Activated effector memory CD4-positive, alpha-beta T cell treated with anti-CD3 and anti-CD28 coated beads, Interleukin-2, amount 50 U/mL, for 16 hours (primary cell): Measurements from ENCODE around the gene ARPC5L.

Experiments
- DNase-seq: peaks from one replicate; pipeline ENCODE4 v3.0.0-alpha.2; 2020

The ARPC5L gene

DNA sequence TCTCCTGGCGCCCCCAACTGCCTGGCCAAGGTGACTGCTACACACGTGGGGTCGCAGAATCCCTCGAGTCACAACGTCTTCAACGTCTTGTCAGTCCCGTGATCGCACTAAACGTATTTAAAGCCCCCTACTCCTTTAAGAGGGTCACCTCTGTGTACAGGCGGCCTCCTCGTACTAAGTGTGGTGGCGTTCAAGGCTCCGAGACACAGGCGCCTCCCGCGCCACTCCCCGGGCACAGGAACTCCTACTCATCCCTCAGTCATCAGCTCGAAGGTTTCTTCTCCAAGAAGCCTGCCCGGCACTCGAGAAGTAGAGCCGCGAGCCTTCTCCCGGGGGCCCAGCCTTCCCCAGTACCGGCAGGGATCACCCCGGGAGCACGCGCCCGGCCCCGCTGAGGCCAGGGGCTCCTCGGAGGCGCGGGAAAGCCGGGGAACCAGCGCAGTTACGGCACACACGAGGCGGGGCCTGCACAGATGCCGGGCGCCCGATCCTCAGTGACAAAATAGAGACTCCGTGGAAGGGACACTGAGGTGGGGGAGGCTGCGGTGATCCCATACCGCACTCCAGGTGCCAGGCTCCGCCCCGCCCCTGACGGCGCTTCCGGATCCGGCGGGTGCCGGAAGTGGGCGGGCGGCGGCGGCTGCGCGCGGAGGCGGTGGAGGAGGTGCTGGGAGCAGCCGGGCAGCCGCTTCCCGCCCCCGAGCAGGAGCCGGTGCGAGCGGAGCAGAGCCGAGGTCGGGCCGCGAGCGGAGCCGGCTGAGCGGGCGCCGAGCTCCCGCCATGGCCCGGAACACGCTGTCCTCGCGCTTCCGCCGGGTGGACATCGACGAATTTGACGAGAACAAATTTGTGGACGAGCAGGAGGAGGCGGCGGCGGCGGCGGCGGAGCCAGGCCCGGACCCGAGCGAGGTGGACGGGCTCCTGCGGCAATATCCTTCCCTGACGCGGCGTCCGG is 6.9 kb downstream of the ARPC5L start:
- DNase-seq = peak; percentile 98

DNA sequence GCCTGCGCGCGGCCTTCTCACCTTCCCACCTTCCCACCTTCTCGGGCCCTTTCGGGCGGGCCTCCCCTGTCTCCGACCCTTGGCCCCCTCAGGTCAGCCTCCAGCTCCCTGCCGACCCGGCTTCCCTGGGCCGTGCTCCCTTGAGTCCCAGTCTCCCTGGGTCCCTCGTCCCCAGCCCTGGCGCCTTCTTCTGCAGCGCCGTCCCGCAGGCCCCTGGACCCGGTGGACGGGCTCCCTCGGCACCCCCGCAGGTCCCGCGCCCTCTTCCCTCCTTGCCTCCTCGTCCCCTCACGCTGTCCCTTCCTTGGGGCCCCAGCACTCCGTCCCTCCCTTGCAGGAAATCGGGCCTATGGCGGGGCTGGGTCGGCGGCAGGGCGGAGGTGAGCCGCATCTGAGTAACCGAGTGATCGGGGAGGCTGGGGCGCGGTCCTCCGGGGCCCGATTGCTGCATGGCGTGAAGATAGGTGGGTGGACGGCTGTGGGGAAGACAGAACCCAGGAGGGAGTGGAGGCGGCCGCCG is 7.6 kb downstream of the ARPC5L start:
- DNase-seq = peak; percentile 85

DNA sequence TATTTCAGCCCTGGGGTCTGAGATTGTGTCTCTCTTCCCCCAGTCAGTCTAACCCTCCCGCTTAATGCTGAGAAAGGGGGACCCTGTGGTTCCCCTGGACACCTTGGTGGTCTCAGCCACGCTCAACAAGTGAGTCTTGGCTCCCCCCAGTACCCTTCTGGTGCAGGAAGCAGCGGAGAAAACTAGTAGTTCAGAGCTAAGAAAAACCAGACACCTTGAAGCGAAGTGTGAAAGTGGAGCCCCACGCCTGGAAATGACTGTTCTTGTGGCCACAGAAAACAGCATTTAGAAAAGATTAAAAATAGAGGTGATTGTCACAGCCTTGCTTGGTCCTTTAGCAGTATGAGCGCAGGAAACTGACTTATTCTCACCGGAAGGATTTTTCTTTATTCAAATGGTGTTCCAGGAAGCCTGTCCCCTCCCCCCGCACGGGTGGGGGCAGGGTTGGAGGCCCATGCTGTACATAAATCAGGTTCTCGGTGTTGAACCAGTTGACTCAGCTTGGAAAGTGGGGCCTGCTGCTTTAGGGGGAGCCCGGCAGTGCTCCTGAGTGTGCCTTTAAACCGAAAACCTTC is 8.1 kb downstream of the ARPC5L start:
- peak; percentile 94 for DNase-seq

DNA sequence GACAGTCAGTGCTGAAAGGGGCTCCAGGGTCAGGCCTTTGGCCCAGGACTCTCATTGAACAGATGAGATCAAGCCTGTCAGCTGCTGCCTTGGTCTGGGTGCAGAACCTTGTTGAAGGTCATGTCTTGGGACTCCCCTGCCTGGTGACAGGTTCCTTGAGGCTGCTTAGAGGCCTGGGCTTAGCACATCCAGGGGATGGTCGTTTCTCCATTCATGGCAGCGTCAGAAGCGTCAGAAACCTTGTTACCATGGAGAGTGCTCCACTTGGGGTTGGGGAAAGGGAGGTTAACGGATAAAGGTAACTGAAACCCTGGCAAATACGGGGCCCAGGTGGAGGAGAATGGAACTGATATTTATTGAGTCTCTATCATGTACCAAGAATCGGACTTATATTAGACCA is 8.8 kb downstream of the ARPC5L start:
- DNase-seq = no peak

DNA sequence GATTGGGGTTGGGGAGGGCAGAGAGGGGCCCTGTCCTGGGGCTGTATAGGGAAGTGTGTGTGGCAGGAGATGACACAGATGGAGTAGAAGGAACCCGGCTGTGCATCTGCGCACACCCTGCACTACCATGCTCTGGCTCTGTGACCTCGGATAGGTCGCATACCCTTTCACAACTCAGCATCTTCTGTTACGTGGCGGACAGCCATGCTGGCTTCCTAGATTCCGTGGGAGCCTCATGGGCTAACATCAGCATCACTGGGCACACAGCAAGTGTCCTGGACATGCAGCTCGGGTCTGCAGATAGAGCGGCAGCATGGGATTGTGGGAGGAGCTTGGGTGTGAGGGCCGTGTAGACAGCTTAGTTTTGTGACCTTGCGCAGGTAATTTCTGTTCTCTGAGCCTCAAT is 9.2 kb downstream of the ARPC5L start:
- no peak for DNase-seq

DNA sequence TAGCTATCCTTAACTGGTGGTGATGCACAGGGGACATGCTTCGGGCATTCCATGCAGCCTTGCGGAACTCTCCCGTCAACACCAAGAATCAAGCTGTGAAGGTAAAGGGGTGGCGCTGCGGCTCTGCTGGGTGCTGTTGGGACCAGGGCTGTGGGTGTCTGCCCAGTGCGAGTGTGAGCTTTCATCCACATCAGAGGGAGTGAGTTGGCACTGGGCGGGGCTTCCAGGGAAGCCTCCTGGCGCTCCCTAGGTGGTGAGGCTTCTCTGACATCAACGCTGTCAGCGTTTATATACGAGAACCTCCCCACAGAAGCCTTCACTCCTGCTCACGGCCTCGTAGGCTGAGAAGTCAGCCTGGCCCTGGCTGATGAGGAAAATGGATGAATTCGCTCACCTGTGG is 11.7 kb downstream of the ARPC5L start:
- DNase-seq = no peak

DNA sequence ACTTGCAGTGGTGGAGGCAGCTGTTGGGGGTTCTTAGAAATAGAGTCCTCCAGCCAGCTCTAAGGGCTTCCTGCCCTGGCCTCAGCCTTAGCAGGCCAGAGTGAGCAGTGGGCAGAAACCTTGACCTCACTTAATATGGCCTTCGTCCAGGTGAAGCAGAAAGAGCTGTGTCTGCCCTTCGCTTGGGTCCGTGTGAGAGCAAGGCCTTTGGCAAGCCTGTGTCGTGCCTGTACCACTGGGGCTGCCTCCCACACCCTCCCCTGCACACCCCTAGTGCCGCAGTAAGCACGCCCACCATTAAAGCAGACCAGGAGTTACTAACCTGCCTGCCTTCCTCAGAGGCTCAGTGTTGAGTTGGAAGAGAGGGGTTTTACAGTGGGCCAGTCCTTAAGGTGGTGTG is 13.6 kb downstream of the ARPC5L start:
- no peak for DNase-seq

DNA sequence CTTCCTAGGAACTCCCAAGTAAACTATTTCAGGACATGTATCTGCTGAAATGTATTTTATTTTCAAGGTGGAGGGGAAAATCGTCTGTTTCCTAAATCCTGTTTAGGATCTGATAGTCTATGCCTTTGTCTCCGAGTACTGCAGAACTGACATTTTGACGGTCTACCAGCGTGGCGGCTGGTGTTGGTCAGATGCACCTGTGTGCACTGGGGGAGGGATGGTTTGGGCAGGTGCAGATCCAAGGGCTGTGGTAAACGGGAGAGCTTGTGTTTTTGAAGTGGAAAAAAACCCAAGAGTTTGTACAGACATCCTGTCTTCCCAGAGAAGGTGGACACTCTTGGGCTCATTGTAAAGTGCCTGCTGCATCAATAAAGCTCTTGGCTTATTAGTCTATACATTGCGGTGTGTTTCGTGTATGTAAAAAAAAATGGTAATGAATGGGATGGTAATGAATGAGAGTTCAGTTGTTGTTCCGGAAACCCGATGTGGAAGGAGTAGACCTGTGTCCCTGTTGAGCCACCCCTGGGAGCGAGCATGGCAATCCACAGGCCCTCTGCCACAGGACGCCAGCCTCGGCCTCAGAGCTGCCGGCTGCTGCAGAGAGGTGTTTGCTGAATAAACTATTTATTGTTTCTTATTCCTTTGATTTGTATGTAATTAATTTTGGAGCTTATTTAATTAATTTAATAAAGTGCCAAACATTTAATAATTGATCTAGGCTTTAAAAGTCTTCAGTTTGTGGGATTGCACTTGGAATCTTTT is 15.3 kb downstream of the ARPC5L start:
- DNase-seq = no peak

DNA sequence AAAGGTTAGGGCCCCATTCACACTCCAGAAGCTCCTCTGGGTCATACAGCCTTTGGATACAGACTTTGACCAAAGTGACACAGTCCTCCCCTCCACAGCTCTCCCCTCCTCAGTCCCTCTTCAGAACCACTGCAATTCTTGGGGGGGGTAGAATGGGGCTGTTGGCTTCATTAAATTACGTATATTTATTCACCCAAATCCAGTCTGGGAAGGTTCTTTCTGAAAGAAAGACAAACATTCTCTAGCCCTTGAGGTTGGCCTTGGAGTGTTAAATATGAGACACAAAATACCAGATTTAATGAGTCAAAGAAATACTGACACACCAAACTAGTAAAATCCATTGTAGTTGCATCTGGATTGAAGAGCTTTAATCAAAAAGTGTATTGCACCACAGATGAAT is 16.1 kb downstream of the ARPC5L start:
- DNase-seq = no peak

DNA sequence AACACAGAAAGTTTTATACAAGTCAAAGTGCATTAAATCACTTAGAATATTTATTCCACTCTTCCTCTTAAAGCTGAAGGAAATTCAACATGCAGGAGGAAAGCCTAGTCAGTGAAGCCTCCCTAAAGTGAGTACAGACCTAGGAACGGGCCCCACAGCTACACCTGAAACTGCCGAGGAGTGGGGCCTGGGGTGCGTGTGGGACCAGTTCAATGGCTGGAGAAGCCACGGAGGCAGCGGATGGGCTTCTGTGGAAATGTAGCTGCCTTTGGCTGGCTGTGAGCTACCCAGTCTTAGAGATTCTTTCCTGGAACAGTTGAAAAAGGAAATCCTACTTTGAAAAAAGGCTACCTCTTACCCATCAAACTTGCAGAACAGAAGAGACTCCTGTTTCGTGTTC is 16.6 kb downstream of the ARPC5L start:
- DNase-seq = no peak

DNA sequence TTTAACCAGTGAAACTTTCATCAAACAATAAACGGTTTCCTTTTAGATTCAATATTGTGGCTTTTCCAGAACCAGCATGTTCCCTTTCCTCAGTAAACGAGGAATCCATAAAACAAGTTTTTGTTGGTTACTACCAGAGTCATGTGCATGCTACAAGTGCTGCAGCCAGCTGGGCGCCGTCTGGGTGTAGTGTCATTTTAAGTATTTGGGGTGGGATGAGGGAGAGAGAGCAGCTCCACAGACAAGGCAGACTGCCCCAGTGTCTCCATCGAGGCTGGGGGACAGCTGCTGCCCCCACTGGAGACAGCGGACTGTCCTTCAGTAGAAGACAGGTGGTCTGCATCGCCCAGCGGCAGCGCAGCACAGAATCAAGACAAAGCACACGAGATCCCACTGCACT is 17.3 kb downstream of the ARPC5L start:
- DNase-seq = no peak

DNA sequence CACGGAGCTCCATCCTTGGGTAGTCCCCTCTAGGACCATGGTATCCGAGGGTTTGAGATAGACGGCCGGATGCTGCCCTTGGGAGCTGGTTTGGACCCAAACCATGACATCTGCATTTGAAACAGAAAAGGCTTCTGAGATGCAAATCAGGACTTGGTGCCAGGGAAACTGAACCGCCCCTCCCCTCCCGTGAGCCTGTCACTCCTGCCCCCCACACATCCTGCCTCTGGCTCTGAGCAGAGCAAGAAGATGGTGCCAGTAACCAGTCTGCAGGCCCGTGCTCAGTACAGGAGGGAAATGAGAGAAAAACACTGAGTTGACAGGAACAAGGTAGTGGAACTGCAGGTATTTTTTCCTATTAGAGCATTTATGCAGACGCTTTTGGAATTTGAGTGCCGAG is 18.6 kb downstream of the ARPC5L start:
- DNase-seq = no peak

DNA sequence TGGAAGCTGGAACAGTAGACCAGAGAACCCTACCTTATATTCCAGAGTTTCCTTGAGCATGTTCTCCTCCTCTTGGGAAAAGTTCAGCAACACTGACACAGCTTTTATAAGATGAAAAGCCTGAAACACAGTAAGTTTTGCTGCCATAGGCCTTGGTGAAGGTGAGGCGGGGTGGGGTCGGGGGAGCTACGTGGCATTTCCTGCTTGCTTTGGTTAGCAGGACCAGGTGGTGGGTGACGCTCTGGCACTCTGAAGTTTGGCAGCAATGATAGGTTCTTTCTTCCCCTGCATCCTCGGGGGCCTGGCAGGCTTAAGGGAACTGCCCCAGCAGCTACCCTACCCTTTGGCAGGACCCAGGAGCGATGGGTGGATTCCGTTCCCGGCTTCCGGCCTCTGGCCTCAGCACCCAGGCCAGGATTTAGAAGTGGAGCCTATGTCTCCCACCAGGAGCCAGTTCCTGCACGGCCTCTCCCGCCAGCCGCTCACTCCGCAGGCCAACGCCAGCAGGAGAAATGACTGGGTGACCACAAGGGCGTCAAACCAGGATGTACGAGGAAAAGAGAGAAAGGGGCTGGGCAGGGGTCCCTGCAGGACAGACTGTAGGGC is 19.3 kb downstream of the ARPC5L start:
- no peak for DNase-seq

DNA sequence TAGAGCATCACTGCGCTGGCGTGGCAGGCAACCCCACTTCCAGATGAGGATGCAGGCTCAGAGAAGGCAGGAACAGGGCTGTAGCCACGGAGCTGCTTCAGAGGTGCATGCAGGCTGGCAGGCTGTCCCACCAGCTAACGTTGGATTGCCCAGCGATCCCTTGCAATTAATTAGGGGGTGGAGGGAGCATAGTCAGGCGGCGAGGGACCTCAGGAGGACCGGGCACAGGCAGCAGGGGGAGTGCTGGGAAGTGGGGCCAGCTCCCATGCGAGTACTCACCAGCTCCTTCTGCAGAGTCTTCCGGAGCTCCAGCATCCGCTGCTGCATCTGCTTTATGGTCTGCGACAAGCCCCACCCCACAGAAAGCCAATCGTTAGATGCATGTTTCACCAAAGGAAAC is 20.3 kb downstream of the ARPC5L start:
- no peak for DNase-seq

DNA sequence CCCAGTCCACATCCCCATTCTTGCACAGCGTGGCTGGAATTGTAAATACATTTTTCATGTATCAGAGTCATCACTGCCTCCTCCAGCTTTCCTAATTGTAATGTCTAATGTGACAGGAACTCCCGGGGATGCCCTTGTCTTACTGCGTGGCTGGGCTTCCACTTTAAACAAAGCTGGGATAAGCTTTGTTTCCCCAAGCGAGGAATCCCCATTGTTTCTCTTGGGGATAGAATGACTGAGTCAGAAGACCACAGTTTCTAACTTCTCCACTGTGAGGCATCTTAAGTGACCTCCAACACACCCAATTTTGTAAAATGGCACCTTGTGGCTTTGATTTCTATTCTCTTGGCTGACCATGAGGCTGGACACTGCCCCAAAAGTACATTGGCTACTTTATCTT is 22.4 kb downstream of the ARPC5L start:
- DNase-seq = no peak

DNA sequence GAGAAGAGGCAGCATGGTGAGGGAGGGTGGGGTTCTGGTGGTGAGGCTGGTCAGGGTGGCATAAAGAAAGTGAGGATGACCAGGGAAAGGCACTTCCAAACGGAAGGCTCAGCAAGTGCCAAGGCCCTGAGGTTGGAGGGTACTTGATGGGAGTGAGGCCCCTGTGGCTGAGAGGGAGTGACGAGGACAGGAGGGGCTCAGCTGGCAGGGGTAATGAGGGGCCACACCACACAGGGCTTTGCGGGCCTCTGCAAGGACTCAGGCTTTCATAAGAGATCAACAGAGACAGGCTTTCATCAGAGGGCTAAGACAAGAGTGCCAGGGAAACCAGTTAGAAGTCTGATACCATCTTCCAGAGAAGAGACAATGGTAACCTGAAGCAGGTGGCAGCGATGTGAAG is 23.6 kb downstream of the ARPC5L start:
- no peak for DNase-seq

DNA sequence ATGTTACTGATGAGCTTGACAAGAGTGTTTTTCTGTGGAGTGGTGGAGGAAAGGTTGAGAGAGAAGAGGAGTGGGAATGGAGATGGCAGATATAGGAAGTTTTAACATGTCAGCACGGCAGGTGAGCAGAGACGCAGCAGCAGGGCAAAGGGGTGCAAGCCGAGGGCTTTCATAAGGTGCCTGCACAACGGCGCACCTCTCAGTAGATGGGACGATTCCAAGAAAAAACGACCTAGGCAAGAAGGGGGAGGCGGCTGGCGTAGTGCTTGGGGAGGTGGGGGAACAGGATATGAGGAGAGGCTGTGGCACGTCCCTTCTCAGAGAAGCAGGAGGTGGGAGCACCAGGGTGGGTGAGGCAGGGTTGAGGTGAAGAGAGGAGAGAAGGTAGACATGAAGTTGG is 24.5 kb downstream of the ARPC5L start:
- no peak for DNase-seq

DNA sequence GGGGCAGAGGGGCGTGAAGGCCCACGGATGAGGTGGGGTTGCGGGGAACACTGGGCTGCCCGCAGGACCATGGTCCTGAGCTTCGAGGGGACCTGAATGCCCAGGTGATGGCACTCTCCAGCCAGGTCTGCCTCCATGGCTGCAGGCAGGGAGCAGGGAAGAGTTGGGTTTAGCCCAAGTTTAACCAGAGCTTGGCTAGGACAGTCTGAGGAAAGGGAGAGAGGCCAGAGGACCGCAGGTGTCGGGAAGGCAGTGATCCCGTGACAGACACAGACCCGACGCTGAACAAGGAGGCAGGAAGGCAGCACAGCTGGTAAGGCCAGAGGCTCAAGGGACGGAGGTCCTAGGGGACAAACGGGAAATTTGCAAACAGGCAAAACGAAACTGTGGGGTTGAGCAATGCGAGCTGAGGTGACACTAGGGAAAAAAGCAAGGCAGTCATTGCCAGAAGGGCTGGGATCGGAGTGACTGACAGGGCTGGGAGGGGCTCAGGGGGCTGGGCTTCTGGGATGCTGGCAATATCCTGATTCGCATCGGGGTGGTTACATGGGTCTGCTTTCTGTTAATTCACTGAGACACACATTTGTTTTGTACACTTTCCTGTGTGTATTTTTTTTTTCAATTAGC is 25.0 kb downstream of the ARPC5L start:
- no peak for DNase-seq

DNA sequence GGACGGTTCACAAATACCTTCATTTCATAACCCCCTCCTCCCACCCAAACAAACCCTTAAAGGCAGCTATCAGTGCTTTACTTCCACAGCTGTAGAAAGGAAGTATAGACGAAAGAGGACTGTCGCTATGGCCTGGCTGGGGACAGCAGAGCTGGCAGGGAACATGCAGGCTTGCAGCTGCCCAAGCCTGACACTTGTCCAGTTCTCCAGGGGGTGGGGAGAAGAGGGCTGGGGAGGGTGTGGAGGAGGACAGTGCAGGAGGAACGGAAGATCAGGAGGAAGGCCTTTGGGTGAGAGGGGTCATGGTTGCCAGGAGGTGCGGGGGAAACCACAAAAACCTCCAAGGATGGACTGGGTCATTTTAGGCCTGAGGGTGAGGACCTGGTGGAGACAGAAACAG is 25.9 kb downstream of the ARPC5L start:
- no peak for DNase-seq

DNA sequence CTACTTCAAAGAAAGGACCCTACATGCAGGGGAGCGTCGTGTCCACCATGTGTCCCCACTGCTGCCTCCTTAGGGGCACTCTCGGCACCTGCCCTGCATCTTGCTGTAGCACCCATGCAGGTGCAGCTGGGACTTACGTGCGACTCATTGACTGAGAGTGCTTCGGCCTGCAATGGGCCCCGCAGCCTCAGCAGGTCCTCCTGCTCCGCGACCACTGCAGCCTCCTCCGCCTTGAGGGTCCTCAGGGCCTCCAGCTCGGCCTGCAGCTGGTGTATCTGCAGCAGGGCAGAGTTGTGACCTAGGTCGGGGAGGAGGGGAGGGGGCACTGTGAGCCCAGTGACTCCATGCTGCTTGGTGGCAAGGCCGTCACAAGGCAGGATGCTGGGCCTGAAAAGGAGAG is 27.1 kb downstream of the ARPC5L start:
- no peak for DNase-seq

DNA sequence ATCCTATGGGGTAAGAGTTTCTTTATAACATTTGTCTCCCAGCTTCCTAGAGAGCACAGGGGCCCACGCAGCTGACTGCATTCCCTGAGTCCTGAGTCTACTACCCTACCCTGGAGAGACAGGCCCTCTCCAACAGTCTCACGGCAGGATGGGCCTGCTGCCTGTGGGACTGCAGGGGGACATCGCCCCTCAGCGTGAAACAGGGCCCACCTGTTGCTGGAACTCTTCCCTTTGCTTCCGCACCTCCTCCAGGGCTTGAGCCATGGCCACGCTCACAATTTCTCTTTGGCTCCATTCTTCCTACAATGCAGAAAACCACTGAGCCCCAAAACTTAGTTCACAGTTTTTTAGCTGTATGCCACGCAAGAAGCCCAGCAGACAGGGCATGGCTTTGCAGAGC is 28.2 kb downstream of the ARPC5L start:
- DNase-seq = no peak

DNA sequence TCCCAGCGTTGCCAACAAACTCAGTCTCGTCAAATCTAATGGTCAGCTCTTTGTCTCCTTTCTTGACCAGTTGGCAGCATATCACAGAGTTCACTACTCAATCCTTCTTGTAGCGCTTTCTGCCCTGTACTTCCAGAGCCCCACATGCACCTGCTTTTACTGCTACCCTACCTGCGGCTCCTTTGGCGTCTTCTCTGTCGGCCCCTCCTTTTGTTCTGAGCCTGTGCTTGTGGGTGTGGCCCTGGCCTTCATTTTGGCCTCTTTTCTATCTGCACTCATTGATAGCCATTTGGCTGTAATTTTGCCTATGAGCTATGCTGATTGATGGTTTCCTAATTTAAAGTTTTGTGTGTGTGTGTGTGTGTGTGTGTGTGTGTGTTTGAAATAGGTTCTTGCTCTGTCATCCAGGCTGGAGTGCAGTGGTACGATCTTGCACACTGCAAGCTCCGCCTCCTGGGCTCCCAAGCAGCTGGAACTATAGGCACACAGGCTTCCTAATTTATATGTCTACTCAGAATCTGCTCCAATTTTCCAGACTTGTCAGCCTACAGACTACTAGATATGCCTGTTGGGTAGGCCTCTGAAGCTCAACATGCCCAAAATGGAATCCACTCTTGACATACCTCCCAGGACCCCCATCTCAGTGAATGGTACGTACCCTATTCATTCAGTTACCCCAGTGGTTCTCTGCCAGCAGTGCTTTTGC is 32.3 kb downstream of the ARPC5L start:
- no peak for DNase-seq
